Right lung (tissue), 5 donors: Measurements from ENCODE around the gene PRSS1. TPM values are rescaled to one million over a fixed set of nuclear protein-coding genes. Genes with fewer than 3 reads are reported as not detected.
"Not testable (repeated sequence)": the region's sequence is repeated elsewhere in the genome, so short reads cannot be mapped to it uniquely, and the experiment has no call there.

Source experiments
- DNase-seq, 2 donors: peaks; one replicate each; pipeline ENCODE4 v3.0.0-alpha.2; 2013
- polyA plus RNA-seq, 5 donors: library from polyadenylated mRNA; unstranded; fragments of 120-200 nt; gene quantifications; one replicate each; pipeline versions ENCODE4 v1.2.1 to v1.2.3, GENCODE V29; 2013; ENCODE audit warnings: inconsistent platforms in 1 of 5, low replicate concordance in 1 of 5; ENCODE audit not compliant: insufficient read length in 5 of 5, insufficient read depth in 1 of 5

PRSS1 gene
- polyA plus RNA-seq, 5 donors: not detected

GRCh38 chr7:142746264-142746663 lies 3.0 kb upstream of the PRSS1 start:
- DNase-seq: no peak

- DNase-seq: not testable (repeated sequence)
These were observed 862 bp upstream of the PRSS1 start for GRCh38 chr7:142748410-142748809.

- DNase-seq: no peak
These were observed 1.2 kb downstream of the PRSS1 start for GRCh38 chr7:142750321-142750938.

GRCh38 chr7:142751526-142752175 lies 2.4 kb downstream of the PRSS1 start:
- not testable (repeated sequence) for DNase-seq

GRCh38 chr7:142752376-142753225 lies 3.3 kb downstream of the PRSS1 start:
- DNase-seq: no peak

GRCh38 chr7:142753366-142753765 lies 4.1 kb downstream of the PRSS1 start:
- no peak for DNase-seq

- not testable (repeated sequence) for DNase-seq
These were observed 4.7 kb downstream of the PRSS1 start for GRCh38 chr7:142753925-142754491.

GRCh38 chr7:142754681-142755575 lies 5.7 kb downstream of the PRSS1 start:
- DNase-seq: no peak

GRCh38 chr7:142758312-142758711 lies 9.0 kb downstream of the PRSS1 start:
- not testable (repeated sequence) for DNase-seq

GRCh38 chr7:142759433-142759832 lies 10.2 kb downstream of the PRSS1 start:
- no peak for DNase-seq

GRCh38 chr7:142760071-142760642 lies 10.9 kb downstream of the PRSS1 start:
- DNase-seq: no peak

GRCh38 chr7:142761606-142762005 lies 12.3 kb downstream of the PRSS1 start:
- DNase-seq: not testable (repeated sequence)

- DNase-seq: no peak
These were observed 12.8 kb downstream of the PRSS1 start for GRCh38 chr7:142762104-142762503.

GRCh38 chr7:142767451-142767850 lies 18.2 kb downstream of the PRSS1 start:
- DNase-seq: no peak

- DNase-seq: no peak
These were observed 18.6 kb downstream of the PRSS1 start for GRCh38 chr7:142767861-142768260.

GRCh38 chr7:142768885-142769284 lies 19.6 kb downstream of the PRSS1 start:
- not testable (repeated sequence) for DNase-seq

- DNase-seq: no peak
These were observed 21.5 kb downstream of the PRSS1 start, which contains the start of gene PRSS2 for GRCh38 chr7:142770661-142771352. Gene PRSS2, plus strand, starts transcription at chr7:142770970. Its CDS starts 13 bp downstream, at chr7:142770983.

GRCh38 chr7:142771353-142771723 lies 22.1 kb downstream of the PRSS1 start:
- no peak for DNase-seq

GRCh38 chr7:142772051-142772450 lies 22.8 kb downstream of the PRSS1 start:
- no peak for DNase-seq

GRCh38 chr7:142772673-142773072 lies 23.4 kb downstream of the PRSS1 start:
- no peak for DNase-seq
